OCI-LY1 (cell line): ENCODE data around the gene IL4I1.

Source experiments
- H2AFZ ChIP-seq: fragments of 200-600 bp; sonication (generic), shearing (Covaris generic); 2 replicates; pipeline ENCODE4 v1.6.0; 2014; ENCODE audit warnings: antibody characterized with exemption, mild to moderate bottlenecking, low read length
- H3F3A ChIP-seq: fragments of 200-600 bp; sonication (generic), shearing (Covaris generic); 2 replicates; pipeline ENCODE4 v1.6.0; 2014; ENCODE audit warnings: mild to moderate bottlenecking, antibody characterized with exemption, low read length, moderate library complexity; ENCODE audit not compliant: insufficient read depth
- H3K27ac ChIP-seq: fragments of 200-600 bp; sonication (generic); 2 replicates; pipeline ENCODE4 v1.5.1; 2014; ENCODE audit warnings: low read length, mixed run types, mild to moderate bottlenecking, low read depth; ENCODE audit not compliant: poor library complexity, severe bottlenecking
- H3K27me3 ChIP-seq: fragments of 200-600 bp; sonication (generic); 2 replicates; pipeline ENCODE4 v1.6.0; 2014; ENCODE audit warnings: antibody characterized with exemption, mild to moderate bottlenecking, low read length, moderate library complexity; ENCODE audit not compliant: insufficient read depth
- H3K36me3 ChIP-seq: fragments of 200-600 bp; sonication (generic); 2 replicates; pipeline ENCODE4 v1.6.1; 2014; ENCODE audit warnings: mild to moderate bottlenecking, antibody characterized with exemption, low read length, moderate library complexity, mixed read lengths; ENCODE audit not compliant: insufficient read depth
- H3K4me1 ChIP-seq: fragments of 200-600 bp; sonication (generic); 2 replicates; pipeline ENCODE4 v1.5.1; 2014; ENCODE audit warnings: mild to moderate bottlenecking, low read length, moderate library complexity; ENCODE audit not compliant: insufficient read depth, severe bottlenecking
- H3K4me2 ChIP-seq: fragments of 200-600 bp; sonication (generic), shearing (Covaris generic); 2 replicates; pipeline ENCODE4 v1.6.1; 2014; ENCODE audit warnings: low read length
- H3K4me3 ChIP-seq: fragments of 200-600 bp; sonication (generic); 2 replicates; pipeline ENCODE4 v1.5.1; 2014; ENCODE audit warnings: low read length, low read depth, mild to moderate bottlenecking, mixed read lengths; ENCODE audit not compliant: poor library complexity, severe bottlenecking
- H3K79me2 ChIP-seq: fragments of 200-600 bp; shearing (Covaris generic); 2 replicates; pipeline ENCODE4 v1.6.1; 2016; ENCODE audit warnings: mixed run types, low read length, mixed read lengths; ENCODE audit not compliant: insufficient read depth
- H3K9ac ChIP-seq: fragments of 200-600 bp; sonication (generic), shearing (Covaris generic); 2 replicates; pipeline ENCODE4 v1.6.1; 2014; ENCODE audit warnings: mild to moderate bottlenecking, low read length, mixed read lengths
- H3K9me2 ChIP-seq: fragments of 200-600 bp; sonication (generic), shearing (Covaris generic); 2 replicates; pipeline ENCODE4 v1.6.1; 2014; ENCODE audit warnings: low read depth, mild to moderate bottlenecking, low read length, mixed read lengths
- H3K9me3 ChIP-seq: fragments of 200-600 bp; shearing (Covaris generic); 2 replicates; pipeline ENCODE4 v1.6.1; 2014; ENCODE audit warnings: low read length, mixed read lengths
- H4K20me1 ChIP-seq: fragments of 200-600 bp; sonication (generic), shearing (Covaris generic); 2 replicates; pipeline ENCODE4 v1.6.0; 2016; ENCODE audit warnings: mild to moderate bottlenecking, low read length; ENCODE audit not compliant: insufficient read depth
- CTCF ChIP-seq: fragments of 200-600 bp; sonication (generic), shearing (Covaris generic); IDR thresholded peaks from 2 replicates; pipeline ENCODE4 v1.5.1; 2017; ENCODE audit warnings: mild to moderate bottlenecking, antibody characterized with exemption, low read length, moderate library complexity, mixed read lengths
- EZH2 ChIP-seq: fragments of 200-600 bp; sonication (generic), shearing (Covaris generic); IDR thresholded peaks from 2 replicates; pipeline ENCODE4 v1.8.0; 2017; ENCODE audit warnings: borderline replicate concordance, mixed run types, mild to moderate bottlenecking, antibody characterized with exemption, low read length, moderate library complexity, mixed read lengths

The IL4I1 gene

GRCh38 chr19:49918089-49918488 lies 21.4 kb upstream of the IL4I1 start:
- peaks cover 77% of the 10 kb centered on the region for H3K36me3 ChIP-seq
- H4K20me1 ChIP-seq = no peaks in the 10 kb centered on the region
- H3K27ac ChIP-seq = peak overlapping the region; percentile 80
- H3K4me2 ChIP-seq = no peak overlapping the region
- no peaks in the 10 kb centered on the region for H3F3A ChIP-seq
- peaks cover 72% of the 10 kb centered on the region for H3K4me1 ChIP-seq
- H3K4me3 ChIP-seq = no peak overlapping the region
- H2AFZ ChIP-seq = no peak overlapping the region
- no peaks in the 10 kb centered on the region for H3K9me2 ChIP-seq
- peaks cover 28% of the 10 kb centered on the region for H3K79me2 ChIP-seq
- H3K27me3 ChIP-seq = no peaks in the 10 kb centered on the region
- H3K9ac ChIP-seq = no peak overlapping the region; the same call in 1 of the 2 replicates
- TF ChIP-seq CTCF = no peak
- no peak for TF ChIP-seq EZH2
- no peaks in the 10 kb centered on the region for H3K9me3 ChIP-seq

DNA sequence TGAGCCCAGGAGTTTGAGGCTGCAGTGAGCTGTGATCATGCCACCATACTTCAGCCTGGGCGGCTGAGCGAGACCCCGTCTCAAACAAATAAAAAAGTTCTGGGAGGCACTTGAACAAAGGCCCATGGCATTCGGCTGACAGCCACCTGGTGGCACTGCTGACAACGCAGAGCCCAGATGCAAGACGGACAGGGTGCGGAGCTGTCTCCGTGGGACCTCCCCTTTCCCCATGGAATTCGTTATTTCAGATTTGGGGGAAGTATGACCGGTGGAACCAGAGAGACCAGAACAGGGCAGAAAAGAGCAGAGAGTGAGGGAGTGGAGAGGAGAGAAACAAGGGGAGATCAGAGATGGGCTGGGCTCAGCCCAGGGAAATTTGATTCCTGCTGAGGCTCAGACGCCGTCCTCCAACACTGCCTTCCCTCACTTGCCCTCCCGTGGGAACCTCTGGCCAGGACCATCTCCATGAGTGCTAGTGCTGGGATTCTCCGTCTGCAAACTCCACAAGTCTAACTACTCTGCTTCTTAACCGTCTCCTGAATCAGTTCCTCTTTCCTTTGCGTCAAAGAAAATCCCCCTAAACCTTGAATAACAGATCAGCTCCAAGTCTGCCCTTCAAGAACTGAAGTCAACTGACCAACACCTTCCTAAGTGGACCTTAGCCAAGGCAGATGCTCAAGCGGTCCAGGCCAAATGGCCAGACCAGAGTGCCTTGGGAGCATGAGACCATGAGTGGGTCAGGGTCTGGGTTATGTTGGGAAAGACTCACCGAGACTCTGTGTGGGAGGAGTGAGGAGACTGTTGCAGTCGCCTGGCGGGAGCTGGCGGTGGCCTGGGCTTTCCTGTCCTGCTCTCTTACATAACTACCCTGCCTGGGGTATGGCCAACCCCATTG lies 20.4 kb upstream of the IL4I1 start:
- Histone ChIP-seq H3K4me1 (peaks cover 72% of the 10 kb centered on the region), H3K79me2 (peaks cover 20% of the 10 kb centered on the region), H3K4me2 (peak overlapping the region; percentile 22; the same call in 1 of the 2 replicates), H3K9ac (peak overlapping the region; percentile 9; the same call in 1 of the 2 replicates), H4K20me1 (no peaks in the 10 kb centered on the region), H3K36me3 (peaks cover 77% of the 10 kb centered on the region), H3K9me2 (no peaks in the 10 kb centered on the region), H3K4me3 (peak overlapping the region; percentile 1), H3K27me3 (no peaks in the 10 kb centered on the region), H3K9me3 (no peaks in the 10 kb centered on the region), H2AFZ (no peak overlapping the region), H3F3A (no peaks in the 10 kb centered on the region), H3K27ac (peak overlapping the region; percentile 80)
- TF ChIP-seq EZH2 = no peak
- peak; percentile 77 for TF ChIP-seq CTCF

DNA sequence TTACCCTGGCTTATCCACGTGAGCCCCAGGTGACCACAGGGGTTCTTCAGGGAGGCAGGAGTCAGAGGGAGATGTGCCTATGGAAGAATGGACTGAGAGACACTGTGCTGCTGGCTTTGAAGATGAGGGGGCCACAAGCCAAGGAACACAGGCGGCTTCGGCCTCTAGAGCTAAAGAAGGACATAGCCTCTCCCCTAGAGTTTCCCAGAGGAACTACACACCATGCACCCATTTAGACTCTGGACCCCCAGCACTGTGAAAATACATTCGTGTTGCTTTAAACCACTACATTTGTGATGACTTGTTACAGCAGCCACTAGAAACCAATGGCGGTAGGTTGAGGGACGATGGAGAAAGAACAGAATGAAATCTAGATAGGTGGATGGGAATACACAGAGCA lies 18.6 kb upstream of the IL4I1 start:
- Histone ChIP-seq H3K79me2 (peaks cover 17% of the 10 kb centered on the region), H3K4me3 (no peak overlapping the region), H3K27me3 (no peaks in the 10 kb centered on the region), H3K9me3 (no peaks in the 10 kb centered on the region), H3K36me3 (peaks cover 82% of the 10 kb centered on the region), H4K20me1 (no peaks in the 10 kb centered on the region), H3K27ac (no peak overlapping the region), H2AFZ (no peak overlapping the region), H3K9me2 (no peaks in the 10 kb centered on the region), H3K9ac (no peak overlapping the region), H3K4me1 (peaks cover 71% of the 10 kb centered on the region), H3F3A (no peaks in the 10 kb centered on the region), H3K4me2 (no peak overlapping the region)
- no peak for TF ChIP-seq EZH2
- TF ChIP-seq CTCF = peak; percentile 20; the same call in 1 of the 2 replicates
